Activated B cell treated with CpG ODN at 0.5 μM for 24 hours (primary cell): ENCODE results near the gene SHCBP1. TPM values are rescaled to one million over a fixed set of nuclear protein-coding genes. Genes with fewer than 3 reads are reported as not detected.
"Not testable (repeated sequence)": the region's sequence is repeated elsewhere in the genome, so short reads cannot be mapped to it uniquely, and the experiment has no call there.

Source experiments
- ATAC-seq: fragments of 200-7000 bp; cut with Tn5 transposase; one replicate; pipeline ENCODE4 v1.10.0; 2021; ENCODE audit warnings: low read depth, mild to moderate bottlenecking, moderate library complexity
- CTCF ChIA-PET: fragments of 350-600 bp; sonication (Branson Sonifier 250); formaldehyde crosslinking; loops from one replicate; lab custom pipeline; 2021; ENCODE audit warnings: antibody characterized with exemption; lab: Charles Lee
- POLR2A ChIA-PET: fragments of 350-600 bp; sonication (Branson Sonifier 250); formaldehyde crosslinking; loops from one replicate; lab custom pipeline; 2021; ENCODE audit warnings: antibody characterized with exemption; lab: Charles Lee
- DNase-seq: peaks from one replicate; pipeline ENCODE4 v3.0.0; 2022
- H3K27ac Mint-ChIP-seq: one replicate; pipeline ENCODE4 v1.8.0; 2020; ENCODE audit warnings: mixed read lengths
- H3K27me3 Mint-ChIP-seq: one replicate; pipeline ENCODE4 v1.8.0; 2021; ENCODE audit warnings: mixed read lengths
- H3K36me3 Mint-ChIP-seq: one replicate; pipeline ENCODE4 v1.8.0; 2021; ENCODE audit warnings: low read depth, mixed read lengths
- H3K4me1 Mint-ChIP-seq: one replicate; pipeline ENCODE4 v1.8.0; 2021; ENCODE audit warnings: mixed read lengths
- H3K4me3 Mint-ChIP-seq: one replicate; pipeline ENCODE4 v1.8.0; 2020; ENCODE audit warnings: mild to moderate bottlenecking, mixed read lengths
- H3K9me3 Mint-ChIP-seq: one replicate; pipeline ENCODE4 v1.8.0; 2020; ENCODE audit warnings: mixed read lengths
- CTCF ChIP-seq: fragments of 200-600 bp; IDR thresholded peaks from one replicate; pipeline ENCODE4 v1.8.0; 2022; ENCODE audit warnings: antibody characterized with exemption, mild to moderate bottlenecking
- intact Hi-C: fragments of 100-400 bp; cut with micrococcal nuclease; formaldehyde crosslinking; loops from one replicate; pipeline ENCODE4 v1.15.1; 2024
- total RNA-seq: library from RNA; stranded (reverse); gene quantifications from 2 replicates; pipeline ENCODE4 v1.2.3, GENCODE V29; 2022

Gene SHCBP1
- total RNA-seq, 1 donor from 2014 or later: 2.0 TPM

GRCh38 chr16:46554435-46554834 is 66.7 kb downstream of the SHCBP1 start:
- H3K9me3 Mint-ChIP-seq, POLR2A ChIA-PET, DNase-seq, H3K36me3 Mint-ChIP-seq, H3K27ac Mint-ChIP-seq, H3K4me3 Mint-ChIP-seq, ATAC-seq, H3K4me1 Mint-ChIP-seq: not testable (repeated sequence)
- CTCF ChIA-PET: interaction anchor here (0.9 to 4.5 kb wide), 6 partner anchors 9 to 1610 kb away, joined by 3 to 46 read pairs (median 4); no protein-coding TSS in a partner anchor
- H3K27me3 Mint-ChIP-seq: peaks cover 15% of the 10 kb centered on the region
- TF ChIP-seq CTCF: peak; percentile 29
- intact Hi-C loops: loop anchor here (1.0 to 10.0 kb wide), 4 partner anchors 53 to 1610 kb away; no protein-coding TSS in a partner anchor

- ATAC-seq: no peak
- ChIA-PET CTCF (no interaction called here), POLR2A (no interaction called here)
- H3K27ac Mint-ChIP-seq: no peak overlapping the region
- no peak for DNase-seq
- intact Hi-C loops: no loop called here
- H3K36me3 Mint-ChIP-seq: no peaks in the 10 kb centered on the region
- no peaks in the 10 kb centered on the region for H3K9me3 Mint-ChIP-seq
- no peak overlapping the region for H3K4me3 Mint-ChIP-seq
- H3K27me3 Mint-ChIP-seq: peaks cover 13% of the 10 kb centered on the region
- TF ChIP-seq CTCF: no peak
- no peaks in the 10 kb centered on the region for H3K4me1 Mint-ChIP-seq
Measured at GRCh38 chr16:46549477-46549876, 71.7 kb downstream of the SHCBP1 start.

Other genes with a start within 250 kb of the SHCBP1 start
- 85.1 and 97.1 TPM in 2 replicates for gene VPS35, start 67.8 kb upstream of the SHCBP1 start, total RNA-seq
- 8.0 and 13.2 TPM in 2 replicates for gene ORC6, start 68.3 kb upstream of the SHCBP1 start, total RNA-seq
- 0.20 and 0.55 TPM in 2 replicates for gene MYLK3, start 127.0 kb upstream of the SHCBP1 start, total RNA-seq
- 15.6 and 16.6 TPM in 2 replicates for gene C16orf87, start 209.8 kb upstream of the SHCBP1 start, total RNA-seq